ENCODE measurements around the gene ARHGAP6.
"Not testable (repeated sequence)": the region's sequence is repeated elsewhere in the genome, so short reads cannot be mapped to it uniquely, and the experiment has no call there.

The ARHGAP6 gene

GRCh38 chrX:11567528-11568220 lies 98.0 kb downstream of the ARHGAP6 start:
- DNase-seq, result no peak

- no peak for DNase-seq
Measured at GRCh38 chrX:11566789-11567188, 98.9 kb downstream of the ARHGAP6 start.

DNA sequence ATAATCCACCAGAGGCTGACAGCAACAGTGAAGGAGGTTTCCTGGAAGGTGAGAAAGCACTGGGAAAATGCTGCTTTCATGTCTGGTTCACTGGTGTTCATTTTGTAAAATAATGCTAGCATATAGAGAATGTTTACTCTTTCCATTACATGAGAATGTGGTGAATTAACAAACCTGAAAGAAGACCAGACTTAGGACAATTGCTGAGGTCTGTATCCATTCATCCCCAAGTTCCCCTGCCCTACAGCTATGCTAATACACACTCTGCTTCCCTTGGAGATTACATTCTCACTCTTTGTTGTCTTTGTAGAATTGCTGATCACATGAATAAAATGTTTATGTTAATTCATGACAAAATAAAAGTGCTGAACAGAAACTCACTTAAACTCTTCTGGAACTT lies 99.5 kb downstream of the ARHGAP6 start:
- no peak for DNase-seq

DNA sequence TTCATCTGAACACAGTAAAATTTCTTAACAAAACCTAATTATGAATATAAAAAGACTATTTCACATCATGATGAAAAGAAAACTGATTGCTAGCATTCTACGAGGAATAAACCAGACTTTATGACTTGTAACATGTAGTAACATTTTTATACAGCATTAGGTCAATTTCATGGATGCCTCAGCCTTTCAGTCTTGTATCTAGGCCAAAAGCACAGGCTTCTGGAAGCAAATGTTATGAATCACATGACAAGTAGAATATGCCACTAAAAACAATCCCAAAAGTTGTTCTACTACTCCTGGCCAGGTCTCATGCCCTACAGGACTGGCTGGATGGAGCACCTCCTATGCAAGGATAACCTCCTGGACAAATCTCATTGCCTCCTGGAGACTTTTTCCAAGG lies 101.2 kb downstream of the ARHGAP6 start:
- no peak for DNase-seq

DNA sequence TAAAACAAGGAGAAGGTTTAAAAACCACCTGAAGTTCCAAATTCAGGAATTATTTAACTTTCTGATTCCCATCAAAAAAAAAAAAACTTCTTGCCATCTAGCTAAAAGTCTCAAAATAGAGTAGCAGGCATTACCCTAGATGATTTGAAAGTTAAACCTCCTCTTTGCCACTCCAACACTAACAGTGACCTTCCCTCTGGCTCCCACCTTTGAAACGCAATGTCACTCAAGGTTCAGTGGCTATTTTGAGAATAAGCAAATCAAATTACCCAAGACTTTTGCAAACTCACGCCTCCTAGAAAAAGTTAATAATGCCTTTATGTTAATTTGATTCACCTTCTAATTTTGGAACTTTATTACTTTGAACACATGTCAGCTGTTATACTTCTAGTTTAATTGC lies 103.2 kb downstream of the ARHGAP6 start:
- DNase-seq, result no peak

DNA sequence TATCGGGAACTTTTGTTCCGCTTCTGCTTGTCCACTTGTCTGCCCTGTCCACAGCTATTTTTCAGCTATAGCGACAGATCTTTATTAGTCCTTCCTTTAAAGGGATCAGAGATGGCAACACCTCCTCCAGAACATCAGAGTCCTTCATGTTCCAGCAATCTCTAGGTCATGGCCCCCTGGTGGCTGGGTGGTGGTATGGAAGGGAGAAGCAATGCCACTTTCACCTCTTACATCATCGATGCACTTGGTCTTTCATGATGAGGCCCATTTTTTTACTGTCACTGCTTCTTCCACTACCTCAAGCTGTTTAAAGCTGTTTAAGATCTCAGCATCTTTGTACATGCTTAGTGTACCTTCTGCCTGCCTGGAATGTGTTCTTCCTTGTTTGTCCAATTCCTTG lies 106.7 kb downstream of the ARHGAP6 start:
- no peak for DNase-seq

DNA sequence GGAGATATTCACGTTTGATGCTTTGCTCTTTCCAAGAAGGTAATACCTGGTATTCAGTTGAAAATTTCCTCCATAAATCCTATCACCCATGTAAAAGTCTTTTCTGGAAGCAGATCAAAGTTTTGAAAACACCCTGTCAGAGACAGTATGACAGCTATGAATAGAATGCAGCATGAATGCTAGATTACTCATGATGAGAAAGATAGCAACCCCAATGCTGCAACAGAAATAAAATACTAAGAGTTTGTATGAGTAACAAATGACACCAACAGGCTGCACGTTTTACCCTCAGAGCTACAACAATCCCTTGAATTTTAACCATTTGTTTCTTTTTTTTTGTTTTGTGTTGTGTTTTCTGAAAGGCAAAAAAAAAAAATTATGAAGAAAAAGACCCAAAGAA lies 108.6 kb downstream of the ARHGAP6 start:
- no peak for DNase-seq

DNA sequence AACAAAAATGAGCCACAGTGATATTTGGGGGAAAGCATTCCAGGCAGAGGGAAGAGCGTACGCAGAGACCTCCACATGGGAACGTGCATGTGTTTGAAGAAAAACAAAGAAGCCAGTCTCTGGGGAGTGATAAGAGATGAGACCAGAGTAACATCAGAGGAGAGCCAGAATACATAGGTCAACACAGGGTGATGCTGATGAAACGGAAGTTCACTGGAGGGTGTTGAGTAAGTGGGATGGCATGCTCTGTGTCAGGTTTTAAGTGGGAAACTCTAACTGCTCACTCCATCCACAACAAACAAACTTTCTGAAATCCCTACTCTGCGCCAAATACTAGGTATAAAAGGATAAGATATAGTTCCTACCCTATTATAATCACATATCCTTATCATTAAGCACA lies 110.0 kb downstream of the ARHGAP6 start:
- no peak for DNase-seq

DNA sequence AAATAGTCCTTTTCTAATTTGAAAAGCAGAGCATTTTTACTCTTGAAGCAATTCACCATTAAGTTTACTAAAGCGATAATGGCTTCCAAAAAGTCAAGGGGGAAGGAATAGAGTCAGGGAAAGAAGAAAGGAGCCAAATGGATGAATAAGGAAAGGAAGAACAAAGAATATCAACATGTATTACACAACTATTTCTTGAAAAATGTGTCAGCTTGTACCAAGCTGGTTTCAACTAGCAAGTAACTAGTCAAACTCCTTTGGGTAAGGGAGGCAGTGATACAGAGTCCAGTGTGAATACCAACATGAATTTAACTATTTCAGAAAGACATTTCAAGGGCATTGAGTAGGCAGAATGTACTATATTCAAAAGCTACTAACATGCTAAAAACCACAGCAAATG lies 112.1 kb downstream of the ARHGAP6 start:
- DNase-seq, result no peak

- DNase-seq, result no peak
Measured at GRCh38 chrX:11551151-11551550, 114.6 kb downstream of the ARHGAP6 start.

GRCh38 chrX:11546917-11547316 lies 118.8 kb downstream of the ARHGAP6 start:
- no peak for DNase-seq

DNA sequence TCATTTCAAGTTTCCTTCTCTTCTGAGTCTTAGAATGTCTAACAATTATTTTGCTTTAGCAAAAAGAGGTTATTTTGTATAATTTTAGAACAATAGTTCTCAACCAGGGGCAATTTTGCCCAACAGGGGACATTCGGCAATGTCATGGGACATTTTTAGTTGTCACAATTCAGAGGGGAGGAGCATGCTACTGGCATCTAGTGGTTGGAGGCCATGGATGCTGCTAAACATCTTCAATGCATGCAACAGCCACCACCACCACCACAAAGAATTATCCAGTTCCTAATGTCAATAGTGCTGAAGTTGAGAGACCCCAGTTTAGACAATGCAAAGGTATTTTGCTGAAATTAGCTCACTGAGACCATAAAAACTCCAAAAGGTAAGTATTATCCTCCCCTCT lies 122.5 kb downstream of the ARHGAP6 start:
- DNase-seq, result no peak

DNA sequence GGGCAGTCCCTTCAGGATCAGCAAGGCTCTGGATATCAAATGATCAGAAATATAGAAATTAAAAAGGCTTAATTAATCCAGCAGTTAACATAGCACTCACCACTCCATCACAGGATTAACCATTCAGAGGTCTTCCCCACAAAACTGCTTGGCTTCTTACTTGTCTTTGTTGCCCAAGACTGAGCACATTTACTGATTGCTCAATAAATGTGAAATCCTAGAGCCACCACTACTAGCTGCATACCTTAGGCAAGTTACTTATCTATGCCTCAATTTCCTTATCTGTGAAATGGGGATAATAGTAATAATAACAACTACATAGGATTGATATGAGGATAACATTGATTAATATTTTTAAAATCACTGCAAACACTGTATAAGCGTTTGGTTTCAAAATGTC lies 124.2 kb downstream of the ARHGAP6 start:
- DNase-seq, result no peak

DNA sequence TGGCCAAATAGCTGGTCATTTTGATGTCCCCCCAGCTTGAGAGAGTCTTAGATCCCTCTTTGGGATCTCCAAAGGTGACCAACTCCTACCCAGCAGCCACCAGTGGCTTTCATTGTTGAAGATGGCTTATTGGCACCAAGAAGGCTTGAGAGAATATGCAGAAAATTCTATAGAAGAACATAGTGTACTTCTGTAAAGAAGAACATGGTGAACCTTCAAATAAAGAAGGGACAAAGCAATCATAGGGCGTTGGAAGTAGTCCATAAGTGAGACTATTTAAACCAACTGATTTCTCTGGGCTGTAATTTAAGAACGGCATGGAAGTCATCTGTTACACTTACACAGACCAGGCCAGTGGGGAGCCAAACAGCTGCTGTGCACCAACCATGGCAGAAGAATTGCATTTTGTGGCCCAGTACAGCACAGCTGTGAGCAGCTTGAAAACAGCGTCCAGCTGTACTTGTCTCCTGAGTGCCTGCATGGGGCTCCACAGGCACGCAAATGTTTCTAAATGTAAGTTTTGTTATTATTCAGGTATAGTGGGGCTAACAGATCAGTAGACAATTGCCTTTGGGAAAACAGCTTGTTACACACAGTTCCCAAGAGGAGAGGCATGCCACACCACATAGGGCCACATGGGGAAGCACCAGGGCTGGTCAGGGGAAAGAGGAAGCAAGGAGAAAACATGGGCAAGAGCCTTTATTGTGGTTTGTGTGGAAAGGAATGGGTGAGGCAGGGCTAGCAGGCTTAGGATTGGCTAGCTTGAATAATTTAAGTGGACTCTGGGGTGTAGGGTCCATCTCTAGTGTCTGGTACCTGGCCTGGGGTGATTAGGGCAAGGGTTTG lies 125.0 kb downstream of the ARHGAP6 start:
- DNase-seq, result no peak

- no peak for DNase-seq
Measured at GRCh38 chrX:11537141-11537540, 128.6 kb downstream of the ARHGAP6 start.

DNA sequence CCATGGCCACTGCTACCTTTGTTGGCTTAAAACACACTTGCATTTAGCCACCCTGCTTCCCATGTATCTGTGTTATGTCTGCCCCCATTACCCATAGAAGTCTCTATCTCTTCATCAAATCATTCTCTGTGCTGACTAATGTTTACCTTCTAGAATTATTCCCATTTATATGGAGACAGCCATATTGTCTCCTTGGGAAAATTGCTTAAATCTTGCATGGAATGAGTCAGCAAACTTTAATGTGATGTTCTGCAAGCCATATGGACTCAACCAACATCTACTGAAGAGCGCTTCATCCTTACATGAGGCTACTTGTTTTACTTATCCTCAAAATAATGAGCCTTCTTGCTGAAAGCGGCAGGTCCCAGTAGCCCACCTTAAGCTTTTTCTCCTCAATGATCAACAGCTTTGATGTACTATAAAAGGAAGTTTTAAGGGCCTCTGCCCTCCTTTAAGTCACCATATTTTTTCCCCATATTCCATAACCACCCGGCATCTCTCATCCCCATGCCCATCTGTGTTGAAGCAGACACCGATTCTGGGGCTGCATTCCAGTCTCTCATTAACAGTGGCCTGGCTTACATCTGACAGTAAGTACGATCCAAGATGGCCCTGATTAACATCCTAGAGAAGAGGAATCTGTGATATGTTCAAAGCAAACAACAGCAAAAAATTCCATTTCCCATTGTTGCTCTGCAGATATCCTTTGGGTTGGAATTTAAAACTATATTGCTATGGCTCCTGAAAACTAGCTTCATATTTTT lies 130.4 kb downstream of the ARHGAP6 start:
- no peak for DNase-seq

GRCh38 chrX:11533199-11533651 lies 132.5 kb downstream of the ARHGAP6 start:
- peak; percentile 73 to 85 for DNase-seq

GRCh38 chrX:11532291-11533078 lies 133.2 kb downstream of the ARHGAP6 start:
- no peak for DNase-seq

- no peak for DNase-seq
Measured at GRCh38 chrX:11531226-11531625, 134.5 kb downstream of the ARHGAP6 start.

DNA sequence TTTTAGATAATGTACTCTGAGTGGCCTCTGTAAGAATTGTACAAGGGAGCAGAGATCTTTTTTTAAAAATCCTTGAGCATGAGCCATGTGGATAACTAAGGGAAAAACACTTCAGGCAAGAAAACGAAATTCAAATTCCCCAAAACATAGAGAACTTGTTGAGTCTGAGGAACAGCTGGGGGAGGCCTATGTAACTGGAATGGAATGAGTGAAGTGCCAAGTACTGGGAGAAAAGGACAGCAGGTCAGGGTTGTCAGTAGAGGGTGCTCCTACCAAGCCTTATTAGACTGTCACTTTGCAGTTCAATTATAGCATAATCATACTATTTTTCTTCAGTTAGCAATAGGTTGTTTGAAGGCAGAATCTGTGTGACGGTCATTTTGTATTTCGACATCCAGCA lies 135.1 kb downstream of the ARHGAP6 start:
- no peak for DNase-seq

DNA sequence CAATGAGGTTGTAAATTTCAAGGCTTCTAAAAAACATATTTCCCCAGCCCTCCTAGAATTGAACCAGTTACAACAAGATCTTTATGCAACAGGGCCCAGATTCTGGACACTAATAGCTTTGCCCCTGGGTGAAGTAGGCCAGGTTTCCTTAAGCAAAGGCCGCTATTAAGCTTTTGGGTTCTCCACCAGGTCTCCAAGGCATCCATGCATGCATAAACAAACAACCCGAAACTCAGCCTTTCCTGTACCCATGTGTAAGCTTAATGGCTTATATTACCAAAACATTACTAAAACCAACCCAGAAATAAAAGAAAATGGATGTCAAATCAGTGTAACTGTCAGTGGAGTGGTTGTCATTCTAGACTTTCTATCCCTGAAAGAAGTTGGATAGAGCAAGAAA lies 137.1 kb downstream of the ARHGAP6 start:
- DNase-seq, result no peak

DNA sequence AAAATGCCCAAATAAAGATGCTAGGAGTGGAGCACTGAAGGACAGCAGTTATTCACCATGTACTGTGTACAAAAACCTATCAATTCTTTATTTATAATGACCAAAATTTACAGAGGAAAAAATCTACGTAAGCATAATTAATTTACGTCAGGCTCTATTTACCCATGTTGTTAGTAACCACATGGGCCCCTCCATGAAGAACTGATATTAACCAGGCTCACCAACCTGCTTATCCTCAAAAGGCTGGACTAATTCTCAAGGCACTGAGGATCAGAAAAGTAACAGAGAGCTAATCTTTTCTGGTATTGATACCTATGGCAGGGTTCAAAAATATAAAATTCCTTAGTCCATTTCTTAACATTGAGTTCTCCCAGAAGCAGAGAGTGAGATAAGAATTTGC lies 140.0 kb downstream of the ARHGAP6 start:
- DNase-seq, result no peak

- not testable (repeated sequence) for DNase-seq
Measured at GRCh38 chrX:11519234-11519633, 146.5 kb downstream of the ARHGAP6 start.

Data from NCI-H2081 (cell line).